OCI-LY7 (cell line): ENCODE results near the gene TRIP6. TPM values are rescaled to one million over a fixed set of nuclear protein-coding genes. Genes with fewer than 3 reads are reported as not detected.

Source experiments
- BruUV-seq: library from RNA; stranded (reverse); fragments of 400-500 nt; replicated peaks from 2 replicates; lab custom pipeline; 2021; lab: Mats Ljungman, UMichigan
- CTCF ChIA-PET: fragments of 300-600 bp; sonication (Branson Sonifier 250); formaldehyde crosslinking; loops from one replicate; lab custom pipeline; 2022; ENCODE audit warnings: antibody characterized with exemption; ENCODE audit not compliant: unreplicated experiment; lab: Charles Lee
- POLR2A ChIA-PET: fragments of 300-600 bp; sonication (Branson Sonifier 250); formaldehyde crosslinking; loops from one replicate; lab custom pipeline; 2022; ENCODE audit warnings: antibody characterized with exemption; lab: Charles Lee
- DNase-seq: peaks from one replicate; pipeline ENCODE4 v3.0.0-alpha.2; 2015; ENCODE audit warnings: low spot score
- H2AFZ ChIP-seq: fragments of 200-600 bp; sonication (generic), shearing (Covaris generic); 2 replicates; pipeline ENCODE4 v1.6.1; 2014; ENCODE audit warnings: mild to moderate bottlenecking, antibody characterized with exemption, low read length, moderate library complexity
- H3K27ac ChIP-seq: fragments of 200-600 bp; sonication (generic); 2 replicates; pipeline ENCODE4 v1.5.1; 2014; ENCODE audit warnings: mixed run types, low read depth, mild to moderate bottlenecking, moderate library complexity, low read length, inconsistent platforms; ENCODE audit not compliant: poor library complexity, severe bottlenecking
- H3K36me3 ChIP-seq: fragments of 200-600 bp; sonication (generic); 2 replicates; pipeline ENCODE4 v1.6.1; 2014; ENCODE audit warnings: mild to moderate bottlenecking, antibody characterized with exemption, low read length, moderate library complexity, mixed read lengths; ENCODE audit not compliant: insufficient read depth
- H3K4me1 ChIP-seq: fragments of 200-600 bp; sonication (generic); 2 replicates; pipeline ENCODE4 v1.5.1; 2014; ENCODE audit warnings: mild to moderate bottlenecking, low read length; ENCODE audit not compliant: insufficient read depth, poor library complexity, severe bottlenecking
- H3K4me2 ChIP-seq: fragments of 200-600 bp; sonication (generic); 2 replicates; pipeline ENCODE4 v1.6.1; 2014; ENCODE audit warnings: mild to moderate bottlenecking, low read length
- H3K4me3 ChIP-seq: fragments of 200-600 bp; sonication (generic); 2 replicates; pipeline ENCODE4 v1.5.1; 2014; ENCODE audit warnings: mild to moderate bottlenecking, low read depth, low read length; ENCODE audit not compliant: poor library complexity, severe bottlenecking
- H3K79me2 ChIP-seq: fragments of 200-600 bp; sonication (generic); 2 replicates; pipeline ENCODE4 v1.6.1; 2016; ENCODE audit warnings: low read depth, mild to moderate bottlenecking, low read length, moderate library complexity, mixed read lengths; ENCODE audit not compliant: insufficient read depth
- H3K9me2 ChIP-seq: fragments of 200-600 bp; sonication (generic); 2 replicates; pipeline ENCODE4 v1.6.1; 2016; ENCODE audit warnings: mild to moderate bottlenecking, low read length, mixed read lengths; ENCODE audit not compliant: insufficient read depth
- H3K9me3 ChIP-seq: fragments of 200-600 bp; sonication (generic); 2 replicates; pipeline ENCODE4 v1.6.1; 2014; ENCODE audit warnings: mild to moderate bottlenecking, mixed run types, low read length, mixed read lengths
- H4K20me1 ChIP-seq: fragments of 200-600 bp; sonication (generic); 2 replicates; pipeline ENCODE4 v1.6.1; 2014; ENCODE audit warnings: mild to moderate bottlenecking, antibody characterized with exemption, low read length, moderate library complexity, mixed read lengths; ENCODE audit not compliant: insufficient read depth
- CTCF ChIP-seq: fragments of 200-600 bp; sonication (generic); conservative IDR thresholded peaks from 2 replicates; pipeline ENCODE4 v1.5.1; 2014; ENCODE audit warnings: mild to moderate bottlenecking, antibody characterized with exemption, low read length, moderate library complexity, mixed read lengths
- EZH2phosphoT487 ChIP-seq: fragments of 200-600 bp; sonication (generic); IDR thresholded peaks from 2 replicates; pipeline ENCODE4 v1.6.1; 2018; ENCODE audit warnings: low read depth, borderline replicate concordance, mild to moderate bottlenecking, mixed run types, antibody characterized with exemption, low read length, moderate library complexity, mixed read lengths
- intact Hi-C: fragments of 100-400 bp; cut with micrococcal nuclease; formaldehyde crosslinking; loops from one replicate; pipeline ENCODE4 v1.10.0; 2022; ENCODE audit not compliant: unreplicated experiment
- total RNA-seq, 2 experiments: library from RNA; depleted of rRNA in 1 of 2; stranded (reverse); fragments of >200 nt in 1 of 2; shearing (Covaris generic) in 1 of 2; gene quantifications; 2 replicates each; pipeline ENCODE4 v1.2.3, GENCODE V29; 2014 to 2022

The TRIP6 gene
- total RNA-seq, 2 experiments from 2014 or later: 3.1 to 3.3 TPM

GRCh38 chr7:100886936-100887515 is 19.8 kb downstream of the TRIP6 start:
- no peaks in the 10 kb centered on the region for H3K9me3 ChIP-seq
- peak overlapping the region; percentile 9 for H3K4me3 ChIP-seq
- ChIA-PET CTCF (interaction anchor here (0.8 kb wide), 1 partner anchor 12 kb away, joined by 3 read pairs; the partner anchor contains the start of gene SRRT), POLR2A (interaction anchor here (0.9 to 4.9 kb wide), 3 partner anchors 9 to 35 kb away, joined by 3 to 40 read pairs (median 4); partner anchors contain the start of genes SLC12A9 and SRRT)
- BruUV-seq: no TSS peak
- H3K4me2 ChIP-seq: peak overlapping the region; percentile 89
- no peak overlapping the region for H2AFZ ChIP-seq
- no peaks in the 10 kb centered on the region for H3K9me2 ChIP-seq
- intact Hi-C loops: loop anchor here (10.0 kb wide), 1 partner anchor 802 kb away; the partner anchor contains the start of genes COPS6 and ZNF3
- H3K79me2 ChIP-seq: peaks cover 7% of the 10 kb centered on the region; the same call in 1 of the 2 replicates
- DNase-seq: no peak
- H3K36me3 ChIP-seq: peaks cover 71% of the 10 kb centered on the region
- no peak for TF ChIP-seq EZH2phosphoT487
- TF ChIP-seq CTCF: no peak
- peak overlapping the region; percentile 67 for H3K27ac ChIP-seq
- peaks cover 16% of the 10 kb centered on the region for H4K20me1 ChIP-seq
- peaks cover 41% of the 10 kb centered on the region for H3K4me1 ChIP-seq

- DNase-seq: peak; percentile 92
- H2AFZ ChIP-seq: no peak overlapping the region
- TF ChIP-seq CTCF (no peak), EZH2phosphoT487 (no peak)
- peaks cover 64% of the 10 kb centered on the region for H3K36me3 ChIP-seq
- H3K4me1 ChIP-seq: peaks cover 41% of the 10 kb centered on the region
- intact Hi-C loops: loop anchor here (10.0 kb wide), 1 partner anchor 803 kb away; the partner anchor contains the start of genes COPS6 and ZNF3
- BruUV-seq: TSS peak; percentile 94
- ChIA-PET CTCF (interaction anchor here (0.8 kb wide), 1 partner anchor 13 kb away, joined by 3 read pairs; the partner anchor contains the start of gene SRRT), POLR2A (interaction anchor here (0.8 to 4.9 kb wide), 3 partner anchors 12 to 253 kb away, joined by 3 to 40 read pairs (median 3); partner anchors contain the start of genes SLC12A9 and SRRT)
- H3K4me2 ChIP-seq: peak overlapping the region; percentile 89
- peak overlapping the region; percentile 67 for H3K27ac ChIP-seq
- H3K4me3 ChIP-seq: peak overlapping the region; percentile 74
- no peaks in the 10 kb centered on the region for H3K9me3 ChIP-seq
- peaks cover 16% of the 10 kb centered on the region for H4K20me1 ChIP-seq
- peaks cover 7% of the 10 kb centered on the region; the same call in 1 of the 2 replicates for H3K79me2 ChIP-seq
- H3K9me2 ChIP-seq: no peaks in the 10 kb centered on the region
These were observed 20.5 kb downstream of the TRIP6 start for GRCh38 chr7:100887516-100888290.
